CD4-positive, CD25-positive, alpha-beta regulatory T cell (primary cell): ENCODE measurements around the gene TAT. TPM values are rescaled to one million over a fixed set of nuclear protein-coding genes. Genes with fewer than 3 reads are reported as not detected.

Source experiments
- ATAC-seq, 2 donors: fragments of 150-1000 bp; cut with Tn5 transposase; one replicate each; pipeline ENCODE4 v1.10.0; 2021; ENCODE audit warnings: low read depth in 2 of 2, moderate number of reproducible peaks in 2 of 2, moderate library complexity in 1 of 2
- DNase-seq, 3 donors: peaks; one replicate each; pipeline versions ENCODE4 v3.0.0 to v3.0.0-alpha.2; 2012 to 2022; ENCODE audit warnings: mixed read lengths in 1 of 3
- H3K27ac ChIP-seq: one replicate; pipeline ENCODE4 v1.7.0; 2013; ENCODE audit warnings: mild to moderate bottlenecking, low read length; ENCODE audit not compliant: insufficient read depth, poor library complexity, severe bottlenecking
- H3K27me3 ChIP-seq: one replicate; pipeline ENCODE4 v1.7.0; 2013; ENCODE audit warnings: low read length; ENCODE audit not compliant: control insufficient read depth, insufficient read depth
- H3K36me3 ChIP-seq: one replicate; pipeline ENCODE4 v1.7.0; 2013; ENCODE audit warnings: mild to moderate bottlenecking, low read length, moderate library complexity; ENCODE audit not compliant: control insufficient read depth, insufficient read depth
- H3K4me1 ChIP-seq: 2 replicates; pipeline ENCODE4 v1.7.0; 2013; ENCODE audit warnings: mild to moderate bottlenecking, low read length; ENCODE audit not compliant: insufficient read depth, control insufficient read depth, poor library complexity, severe bottlenecking
- H3K4me3 ChIP-seq: one replicate; pipeline ENCODE4 v1.7.0; 2013; ENCODE audit warnings: low read depth, mild to moderate bottlenecking, low read length, moderate library complexity
- H3K9me3 ChIP-seq, 2 experiments: 1 replicate in 1 of 2; 2 replicates in 1 of 2; pipeline ENCODE4 v1.7.0; 2013; ENCODE audit warnings: low read length in 2 of 2, mild to moderate bottlenecking in 1 of 2, moderate library complexity in 1 of 2; ENCODE audit not compliant: control insufficient read depth in 2 of 2
- H3K27ac Mint-ChIP-seq, 3 donors: one replicate each; pipeline ENCODE4 v1.8.0; 2020 to 2022; ENCODE audit warnings: mild to moderate bottlenecking in 3 of 3, mixed read lengths in 3 of 3, moderate library complexity in 2 of 3
- H3K27me3 Mint-ChIP-seq: one replicate; pipeline ENCODE4 v1.8.0; 2022; ENCODE audit warnings: mild to moderate bottlenecking, mixed read lengths
- H3K36me3 Mint-ChIP-seq: one replicate; pipeline ENCODE4 v1.8.0; 2020; ENCODE audit warnings: mixed read lengths
- H3K4me1 Mint-ChIP-seq, 4 donors: one replicate each; pipeline ENCODE4 v1.8.0; 2020 to 2022; ENCODE audit warnings: mixed read lengths in 4 of 4, mild to moderate bottlenecking in 1 of 4
- H3K4me3 Mint-ChIP-seq, 4 donors: one replicate each; pipeline ENCODE4 v1.8.0; 2020 to 2022; ENCODE audit warnings: mild to moderate bottlenecking in 4 of 4, mixed read lengths in 4 of 4, moderate library complexity in 3 of 4
- H3K9me3 Mint-ChIP-seq, 7 donors: one replicate each; pipeline ENCODE4 v1.8.0; 2020 to 2022; ENCODE audit warnings: mixed read lengths in 7 of 7, mild to moderate bottlenecking in 3 of 7, moderate library complexity in 2 of 7
- polyA plus RNA-seq, 4 donors: library from polyadenylated mRNA; unstranded; fragments of 300-500 nt; fragmentation: Illumina TruSeq; gene quantifications; one replicate each; pipeline ENCODE4 v1.2.3, GENCODE V29; 2021
- total RNA-seq: library from RNA; stranded (reverse); gene quantifications from one replicate; pipeline ENCODE4 v1.2.3, GENCODE V29; 2022

Gene TAT
- total and polyA plus RNA-seq, 5 donors from 2014 or later = 0.06 to 0.23 (median 0.14) TPM; not detected in 2

- Mint-ChIP-seq H3K9me3 (peaks cover 0 to 8% (median 0%) of the 10 kb centered on the region in 7 donors), H3K27ac (peak overlapping the region in 1 of 3 donors; percentile 39), H3K27me3 (peaks cover 30% of the 10 kb centered on the region), H3K4me1 (no peaks in the 10 kb centered on the region), H3K36me3 (no peaks in the 10 kb centered on the region), H3K4me3 (no peak overlapping the region)
- ATAC-seq (no peak), DNase-seq (no peak)
- H3K4me3 ChIP-seq = no peak overlapping the region
- H3K4me1 ChIP-seq = no peaks in the 10 kb centered on the region
- peaks cover 5% of the 10 kb centered on the region for H3K27me3 ChIP-seq
- no peaks in the 10 kb centered on the region for H3K9me3 ChIP-seq
- H3K36me3 ChIP-seq = no peaks in the 10 kb centered on the region
- no peak overlapping the region for H3K27ac ChIP-seq
Measured at GRCh38 chr16:71555230-71555891, 21.5 kb downstream of the TAT start.

- H3K36me3 Mint-ChIP-seq = no peaks in the 10 kb centered on the region
- H3K9me3 Mint-ChIP-seq = peaks cover 0 to 5% (median 0%) of the 10 kb centered on the region in 7 donors
- H3K27me3 Mint-ChIP-seq = peaks cover 16% of the 10 kb centered on the region
- ATAC-seq = no peak
- DNase-seq = no peak
- Histone ChIP-seq H3K4me1 (no peaks in the 10 kb centered on the region), H3K4me3 (no peak overlapping the region), H3K27ac (no peak overlapping the region), H3K27me3 (peaks cover 7% of the 10 kb centered on the region), H3K9me3 (no peaks in the 10 kb centered on the region), H3K36me3 (no peaks in the 10 kb centered on the region)
- no peak overlapping the region for H3K4me3 Mint-ChIP-seq
- no peaks in the 10 kb centered on the region for H3K4me1 Mint-ChIP-seq
- no peak overlapping the region for H3K27ac Mint-ChIP-seq
Measured at GRCh38 chr16:71552698-71553503, 24.0 kb downstream of the TAT start.

DNA sequence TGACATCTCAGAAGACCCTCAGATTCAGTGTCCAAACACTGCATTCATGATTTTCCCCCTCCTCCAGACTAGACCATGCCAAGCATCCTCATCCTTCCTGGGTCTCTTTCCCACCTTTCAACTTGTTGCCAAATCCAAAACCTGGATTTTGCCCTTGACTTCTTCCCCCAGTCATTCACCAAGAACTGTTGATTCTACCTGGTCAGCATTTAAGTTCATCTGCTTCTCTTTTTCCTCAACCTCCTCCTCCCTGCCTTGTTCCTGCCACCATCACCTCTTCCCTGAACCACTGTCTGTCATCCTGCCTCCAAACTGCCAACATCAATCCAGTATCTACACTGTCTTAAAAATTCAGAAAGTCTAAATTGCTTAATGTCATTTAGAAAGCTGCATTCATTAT, 29.7 kb downstream of the TAT start:
- no peak overlapping the region for H3K27ac Mint-ChIP-seq
- Histone ChIP-seq H3K4me3 (no peak overlapping the region), H3K36me3 (no peaks in the 10 kb centered on the region), H3K27me3 (peaks cover 8% of the 10 kb centered on the region), H3K4me1 (no peaks in the 10 kb centered on the region), H3K27ac (no peak overlapping the region), H3K9me3 (no peaks in the 10 kb centered on the region)
- H3K4me1 Mint-ChIP-seq = peaks cover 0 to 2% (median 0%) of the 10 kb centered on the region in 4 donors
- H3K36me3 Mint-ChIP-seq = no peaks in the 10 kb centered on the region
- no peaks in the 10 kb centered on the region for H3K9me3 Mint-ChIP-seq
- DNase-seq (no peak), ATAC-seq (no peak)
- no peak overlapping the region for H3K4me3 Mint-ChIP-seq
- peaks cover 16% of the 10 kb centered on the region for H3K27me3 Mint-ChIP-seq

DNA sequence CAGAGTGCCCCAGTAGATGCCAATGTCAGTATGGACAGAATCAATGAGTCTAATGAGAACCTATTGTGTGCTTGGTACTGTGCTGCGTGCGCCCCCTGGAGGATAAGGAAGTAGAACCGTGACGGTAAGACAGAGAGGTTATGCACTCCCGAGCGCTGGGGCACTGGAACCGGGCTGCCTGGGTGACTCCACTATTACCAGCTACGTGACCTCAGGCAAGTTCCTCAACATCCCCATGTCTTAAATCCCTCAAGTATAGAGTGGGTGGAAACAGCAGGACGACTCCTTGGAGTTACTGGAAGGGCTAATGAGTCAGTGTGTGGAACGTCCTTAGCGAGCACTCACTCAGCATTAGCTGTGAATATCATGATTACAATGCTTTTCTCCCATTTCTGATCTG, 34.5 kb downstream of the TAT start:
- Mint-ChIP-seq H3K36me3 (no peaks in the 10 kb centered on the region), H3K4me1 (peaks cover 0 to 2% (median 0%) of the 10 kb centered on the region in 4 donors), H3K27ac (no peak overlapping the region), H3K27me3 (peaks cover 21% of the 10 kb centered on the region), H3K9me3 (no peaks in the 10 kb centered on the region), H3K4me3 (no peak overlapping the region)
- H3K27ac ChIP-seq = no peak overlapping the region
- H3K4me3 ChIP-seq = no peak overlapping the region
- no peaks in the 10 kb centered on the region for H3K4me1 ChIP-seq
- no peaks in the 10 kb centered on the region for H3K9me3 ChIP-seq
- ATAC-seq = peak; percentile 47 to 72
- peaks cover 4% of the 10 kb centered on the region for H3K27me3 ChIP-seq
- peak; percentile 17 to 69 (median 46) for DNase-seq
- H3K36me3 ChIP-seq = no peaks in the 10 kb centered on the region

- DNase-seq (peak in 2 of 3 donors; percentile 9 to 58), ATAC-seq (peak in 1 of 2 donors; percentile 37)
- peaks cover 0 to 2% (median 0%) of the 10 kb centered on the region in 7 donors for H3K9me3 Mint-ChIP-seq
- H3K4me1 Mint-ChIP-seq = peaks cover 0 to 2% (median 0%) of the 10 kb centered on the region in 4 donors
- H3K4me3 Mint-ChIP-seq = no peak overlapping the region
- no peak overlapping the region for H3K27ac Mint-ChIP-seq
- H3K27me3 Mint-ChIP-seq = peaks cover 29% of the 10 kb centered on the region
- H3K4me3 ChIP-seq = no peak overlapping the region
- no peak overlapping the region for H3K27ac ChIP-seq
- H3K36me3 ChIP-seq = no peaks in the 10 kb centered on the region
- peaks cover 2% of the 10 kb centered on the region for H3K27me3 ChIP-seq
- H3K9me3 ChIP-seq = no peaks in the 10 kb centered on the region
- H3K36me3 Mint-ChIP-seq = no peaks in the 10 kb centered on the region
- no peaks in the 10 kb centered on the region for H3K4me1 ChIP-seq
Measured at GRCh38 chr16:71537643-71538042, 39.2 kb downstream of the TAT start.

- Mint-ChIP-seq H3K4me1 (no peaks in the 10 kb centered on the region), H3K9me3 (peaks cover 0 to 2% (median 0%) of the 10 kb centered on the region in 7 donors), H3K4me3 (no peak overlapping the region), H3K27me3 (peaks cover 25% of the 10 kb centered on the region), H3K36me3 (no peaks in the 10 kb centered on the region), H3K27ac (no peak overlapping the region)
- Histone ChIP-seq H3K4me3 (no peak overlapping the region), H3K27me3 (no peaks in the 10 kb centered on the region), H3K9me3 (no peaks in the 10 kb centered on the region), H3K36me3 (no peaks in the 10 kb centered on the region), H3K27ac (no peak overlapping the region), H3K4me1 (no peaks in the 10 kb centered on the region)
- DNase-seq (no peak), ATAC-seq (no peak)
Measured at GRCh38 chr16:71536752-71537499, 40.0 kb downstream of the TAT start.

- Mint-ChIP-seq H3K36me3 (no peaks in the 10 kb centered on the region), H3K27ac (no peak overlapping the region), H3K9me3 (peaks cover 0 to 2% (median 0%) of the 10 kb centered on the region in 7 donors), H3K27me3 (peaks cover 27% of the 10 kb centered on the region), H3K4me1 (no peaks in the 10 kb centered on the region), H3K4me3 (no peak overlapping the region)
- ATAC-seq (no peak), DNase-seq (no peak)
- no peak overlapping the region for H3K4me3 ChIP-seq
- no peak overlapping the region for H3K27ac ChIP-seq
- H3K36me3 ChIP-seq = no peaks in the 10 kb centered on the region
- H3K4me1 ChIP-seq = no peaks in the 10 kb centered on the region
- H3K9me3 ChIP-seq = no peaks in the 10 kb centered on the region
- H3K27me3 ChIP-seq = no peaks in the 10 kb centered on the region
Measured at GRCh38 chr16:71532366-71532765, 44.5 kb downstream of the TAT start.
